Fibroblast of lung (primary cell): ENCODE results near the gene CERS6.

Source experiments
- CTCF ChIP-seq, 2 donors: IDR thresholded peaks in 1 of 2; conservative IDR thresholded peaks in 1 of 2; 1 replicate in 1 of 2; 2 replicates in 1 of 2; pipeline ENCODE4 v1.5.1; 2011 to 2012; ENCODE audit warnings: low read length in 2 of 2, control low read depth in 1 of 2, inconsistent platforms in 1 of 2, low read depth in 1 of 2, mild to moderate bottlenecking in 1 of 2
- EZH2 ChIP-seq: IDR thresholded peaks from 2 replicates; pipeline ENCODE4 v1.5.1; 2012; ENCODE audit warnings: low read length, control low read depth, mild to moderate bottlenecking; ENCODE audit errors: missing control alignments

GRCh38 chr2:168438553-168438952 is 17.5 kb upstream of the CERS6 start:
- TF ChIP-seq CTCF (conservative IDR thresholded peaks at IDR 0.05 in 1 of 2, IDR thresholded peaks at IDR 0.05 in 1 of 2; ENCODE audit: low read depth in 1 of 2, low read length in 2 of 2) (no peak), EZH2 (no peak)
